Raji (cell line): Measurements from ENCODE around the gene NPIPB9.
A peak's percentile ranks its signal among the peaks of the same experiment; 100 is the strongest.
"Not testable (repeated sequence)": the region's sequence is repeated elsewhere in the genome, so short reads cannot be mapped to it uniquely, and the experiment has no call there.

Source experiments
- POLR2A ChIP-seq: IDR thresholded peaks from 2 replicates; pipeline ENCODE4 v1.6.1; 2011; ENCODE audit warnings: low read depth, low read length, control low read depth; ENCODE audit not compliant: insufficient read depth

The NPIPB9 gene

DNA sequence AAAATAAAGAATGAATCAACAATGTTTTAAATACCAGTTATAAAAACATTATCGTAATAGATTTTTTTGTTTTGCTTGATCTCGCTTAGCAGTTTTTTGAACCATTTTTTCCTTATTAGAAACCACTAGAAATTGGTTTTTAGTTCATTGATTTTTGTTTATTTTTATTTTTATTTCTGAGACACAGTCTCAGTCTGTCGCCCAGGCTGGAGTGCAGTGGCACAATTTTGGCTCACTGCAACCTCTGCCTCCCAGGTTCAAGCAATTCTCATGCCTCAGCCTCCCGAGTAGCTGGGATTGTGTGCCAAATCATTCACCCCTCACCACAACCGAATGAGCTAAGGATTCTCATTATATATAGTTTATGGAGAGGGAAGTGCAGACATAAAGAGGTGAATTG is at the start of gene NPIPB9:
Gene NPIPB9 (plus strand): TSS at position 301 of the 400 bp plus-strand sequence.
- not testable (repeated sequence) for TF ChIP-seq POLR2A

DNA sequence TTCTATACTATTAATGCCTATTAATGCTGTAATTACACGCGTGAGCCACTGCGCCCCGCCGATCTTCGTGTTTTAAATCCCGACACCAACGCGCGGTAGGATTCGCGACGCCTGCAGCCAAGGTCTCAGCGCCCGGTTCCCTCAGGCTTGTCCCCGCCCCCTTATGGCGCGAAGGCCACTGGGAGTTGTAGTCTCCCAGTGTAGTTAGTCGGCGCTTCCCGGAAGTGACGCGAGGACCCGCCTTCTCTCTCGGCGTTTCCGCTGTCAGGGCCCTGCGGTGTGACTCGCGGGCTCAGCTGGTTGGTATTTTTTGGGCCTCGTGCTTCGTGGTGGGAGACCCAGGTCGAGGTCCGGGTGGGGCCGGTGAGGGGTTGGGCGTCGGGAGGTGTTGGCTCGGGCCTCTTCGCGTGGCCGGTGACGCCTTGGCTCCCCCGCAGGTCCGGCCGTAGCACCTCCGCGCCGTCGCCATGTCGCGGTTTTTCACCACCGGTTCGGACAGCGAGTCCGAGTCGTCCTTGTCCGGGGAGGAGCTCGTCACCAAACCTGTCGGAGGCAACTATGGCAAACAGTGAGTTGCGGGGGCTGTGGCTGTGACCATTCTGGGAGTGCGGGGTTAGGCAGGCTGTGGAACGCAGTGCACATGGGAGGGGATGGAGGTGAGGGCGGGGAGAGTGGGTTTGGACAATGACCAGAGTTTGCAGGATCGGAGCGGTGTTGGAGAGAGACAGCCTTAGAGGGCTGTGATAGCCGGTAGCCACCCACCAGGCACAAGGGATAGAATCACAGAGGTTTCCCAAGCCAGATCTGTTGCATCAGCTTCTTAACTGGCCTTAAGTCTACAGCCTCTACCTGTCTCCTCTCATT is 40.1 kb upstream of the NPIPB9 start, which contains the start of gene EIF3C:
Gene EIF3C (plus strand): TSS at position 245 of the 864 bp plus-strand sequence. CDS start 223 bp downstream, at position 468.
- not testable (repeated sequence) for TF ChIP-seq POLR2A

DNA sequence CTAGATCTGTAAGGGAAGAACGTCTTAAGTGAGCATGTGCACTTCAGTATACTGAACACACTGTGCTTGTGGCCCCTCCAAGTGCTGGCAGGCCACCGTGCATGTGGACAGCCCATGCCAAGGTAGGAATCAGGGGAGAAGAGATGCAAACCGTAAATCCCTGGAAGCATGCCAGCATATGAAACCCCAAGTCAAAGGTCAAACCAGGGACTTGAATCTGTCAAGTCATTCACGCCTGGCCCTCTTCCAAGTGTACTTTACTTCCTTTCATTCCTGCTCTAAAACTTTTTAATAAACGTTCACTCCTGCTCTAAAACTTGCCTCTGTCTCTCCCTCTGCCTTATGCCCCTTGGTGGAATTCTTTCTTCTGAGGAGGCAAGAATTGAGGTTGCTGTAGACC is 68.4 kb downstream of the NPIPB9 start:
- peak; percentile 8; the same call in 1 of the 2 replicates for TF ChIP-seq POLR2A

DNA sequence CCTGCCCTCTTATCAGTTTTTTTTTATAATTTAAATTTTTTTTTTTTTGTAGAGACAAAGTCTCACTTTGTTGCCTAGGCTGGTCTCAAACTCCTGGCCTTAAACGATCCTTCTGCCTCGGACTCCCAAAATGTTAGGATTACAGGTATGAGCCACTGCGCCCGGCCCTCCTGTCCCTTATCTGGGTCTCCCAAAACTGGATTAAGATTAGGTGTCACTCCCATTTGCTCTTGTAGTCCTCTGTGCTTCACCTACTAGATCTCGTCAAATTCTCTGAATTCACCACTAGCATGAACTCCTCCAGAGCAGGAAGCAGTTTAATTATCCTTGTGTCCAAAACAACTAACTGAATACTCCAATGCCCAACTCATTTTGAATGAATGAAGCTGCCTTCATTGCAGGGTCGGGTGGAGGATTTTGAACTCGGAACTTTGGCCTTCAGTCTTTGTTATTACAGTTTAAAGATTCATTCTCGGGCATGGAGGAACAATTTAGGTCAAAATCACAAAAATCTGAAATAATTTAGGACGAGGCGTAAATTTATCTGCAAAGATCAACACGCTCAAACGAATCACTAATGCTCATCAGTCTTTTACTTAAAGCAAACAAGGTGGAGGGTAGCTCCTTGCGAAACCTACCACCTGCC is 70.4 kb downstream of the NPIPB9 start:
- TF ChIP-seq POLR2A = no peak
